Smooth muscle cell (in vitro differentiated cells): ENCODE measurements around the gene MRPL40. TPM values are rescaled to one million over a fixed set of nuclear protein-coding genes. Genes with fewer than 3 reads are reported as not detected.

ENCODE experiments used
- DNase-seq: peaks from one replicate; lab custom pipeline; 2025; ENCODE audit not compliant: unreplicated experiment; lab: John Stamatoyannopoulos, UW
- H2AFZ ChIP-seq: fragments of 200-600 bp; sonication (generic); 2 replicates; pipeline ENCODE4 v1.6.0; 2016; ENCODE audit warnings: antibody characterized with exemption, low read depth, mild to moderate bottlenecking
- H3F3A ChIP-seq: fragments of 200-600 bp; sonication (generic); 2 replicates; pipeline ENCODE4 v1.6.0; 2017; ENCODE audit warnings: antibody characterized with exemption, low read depth
- H3K27ac ChIP-seq: fragments of 200-600 bp; sonication (generic); 2 replicates; pipeline ENCODE4 v1.5.1; 2016; ENCODE audit warnings: low read depth, mild to moderate bottlenecking
- H3K27me3 ChIP-seq: fragments of 200-600 bp; sonication (generic); 2 replicates; pipeline ENCODE4 v1.6.1; 2016; ENCODE audit warnings: low read depth, mild to moderate bottlenecking
- H3K36me3 ChIP-seq: fragments of 200-600 bp; sonication (generic); 2 replicates; pipeline ENCODE4 v1.5.1; 2016; ENCODE audit warnings: low read depth
- H3K4me1 ChIP-seq: fragments of 200-600 bp; sonication (generic); 2 replicates; pipeline ENCODE4 v1.5.1; 2016; ENCODE audit warnings: low read depth
- H3K4me2 ChIP-seq: fragments of 200-600 bp; sonication (generic); 2 replicates; pipeline ENCODE4 v1.6.0; 2016; ENCODE audit warnings: mild to moderate bottlenecking
- H3K4me3 ChIP-seq: fragments of 200-600 bp; sonication (generic); 2 replicates; pipeline ENCODE4 v1.5.1; 2016; ENCODE audit warnings: mild to moderate bottlenecking
- H3K79me2 ChIP-seq: fragments of 200-600 bp; sonication (generic); 2 replicates; pipeline ENCODE4 v1.6.0; 2016; ENCODE audit warnings: low read depth, mild to moderate bottlenecking
- H3K9ac ChIP-seq: fragments of 200-600 bp; sonication (generic); 2 replicates; pipeline ENCODE4 v1.6.0; 2016; ENCODE audit warnings: low read depth
- H3K9me3 ChIP-seq: fragments of 200-600 bp; sonication (generic); replicated peaks from 2 replicates; pipeline ENCODE4 v1.5.1; 2016; ENCODE audit warnings: low read depth
- H4K20me1 ChIP-seq: fragments of 200-600 bp; sonication (generic); 2 replicates; pipeline ENCODE4 v1.6.0; 2016; ENCODE audit warnings: low read depth
- CTCF ChIP-seq: fragments of 200-600 bp; sonication (generic); IDR thresholded peaks from 2 replicates; pipeline ENCODE4 v1.5.1; 2017; ENCODE audit warnings: borderline replicate concordance, mild to moderate bottlenecking, antibody characterized with exemption; ENCODE audit not compliant: insufficient read depth, poor library complexity, severe bottlenecking
- WGBS: methylation state at CpG from one replicate; pipeline ENCODE4 v1.1.7; 2016; ENCODE audit warnings: low lambda C conversion rate; 5-methylcytosine and 5-hydroxymethylcytosine counted together
- polyA plus RNA-seq: library from polyadenylated mRNA; unstranded; fragments of >200 nt; fragmentation: Nextera tagmentation; extraction: Ambion mirVana; gene quantifications from 2 replicates; pipeline ENCODE4 v1.2.1, GENCODE V29; 2016
- total RNA-seq: library from RNA; depleted of rRNA; stranded (reverse); fragments of >200 nt; gene quantifications from 2 replicates; pipeline ENCODE4 v1.2.3, GENCODE V29; 2014

MRPL40 gene
- total and polyA plus RNA-seq, 2 experiments from 2014 or later, result 30.4 to 54.8 TPM

- no peaks in the 10 kb centered on the region for H3K36me3 ChIP-seq
- no peak overlapping the region for H3K9ac ChIP-seq
- no peak overlapping the region for H3K4me3 ChIP-seq
- H3K27ac ChIP-seq, result no peak overlapping the region
- no peak for TF ChIP-seq CTCF
- no peaks in the 10 kb centered on the region for H4K20me1 ChIP-seq
- H2AFZ ChIP-seq, result no peak overlapping the region
- H3K4me1 ChIP-seq, result no peaks in the 10 kb centered on the region
- no peaks in the 10 kb centered on the region for H3K27me3 ChIP-seq
- no peaks in the 10 kb centered on the region for H3F3A ChIP-seq
- H3K79me2 ChIP-seq, result no peaks in the 10 kb centered on the region
- WGBS, result 97% methylated on average over 8 of the region's 8 CpGs
- no peak overlapping the region for H3K4me2 ChIP-seq
- H3K9me3 ChIP-seq, result no peaks in the 10 kb centered on the region
- no peak for DNase-seq
Observed at GRCh38 chr22:19394274-19395050, 37.9 kb upstream of the MRPL40 start.

GRCh38 chr22:19395276-19395675 is 37.1 kb upstream of the MRPL40 start:
- Histone ChIP-seq H3K4me1 (no peaks in the 10 kb centered on the region), H3F3A (no peaks in the 10 kb centered on the region), H3K9ac (no peak overlapping the region), H3K27me3 (no peaks in the 10 kb centered on the region), H4K20me1 (no peaks in the 10 kb centered on the region), H3K4me2 (no peak overlapping the region), H3K4me3 (no peak overlapping the region), H3K9me3 (no peaks in the 10 kb centered on the region), H2AFZ (no peak overlapping the region), H3K27ac (no peak overlapping the region), H3K36me3 (no peaks in the 10 kb centered on the region), H3K79me2 (no peaks in the 10 kb centered on the region)
- no peak for TF ChIP-seq CTCF
- no peak for DNase-seq
- 95% methylated on average over 4 of the region's 4 CpGs for WGBS

- Histone ChIP-seq H2AFZ (no peak overlapping the region), H3F3A (no peaks in the 10 kb centered on the region), H3K27ac (no peak overlapping the region), H3K4me2 (no peak overlapping the region), H3K4me1 (no peaks in the 10 kb centered on the region), H3K79me2 (no peaks in the 10 kb centered on the region), H3K9me3 (no peaks in the 10 kb centered on the region), H3K4me3 (no peak overlapping the region), H3K27me3 (no peaks in the 10 kb centered on the region), H4K20me1 (no peaks in the 10 kb centered on the region), H3K36me3 (no peaks in the 10 kb centered on the region), H3K9ac (no peak overlapping the region)
- WGBS, result 100% methylated on average over 6 of the region's 6 CpGs
- TF ChIP-seq CTCF, result no peak
- no peak for DNase-seq
Observed at GRCh38 chr22:19396561-19396933, 35.8 kb upstream of the MRPL40 start.
